Measurements from ENCODE around the gene CPHXL.

CPHXL gene

GRCh38 chr16:75762746-75763145, 36.5 kb upstream of the CPHXL start:
- TF ChIP-seq ELF4 (IDR thresholded peaks at IDR 0.05) (no peak), FOXA1 (IDR thresholded peaks at IDR 0.05) (no peak), FOXK2 (IDR thresholded peaks at IDR 0.05) (no peak), FOXM1 (IDR thresholded peaks at IDR 0.05; ENCODE audit: borderline replicate concordance) (no peak), BHLHE40 (IDR thresholded peaks at IDR 0.05; ENCODE audit: borderline replicate concordance) (no peak), NFRKB (IDR thresholded peaks at IDR 0.05) (no peak)
- no peak for DNase-seq (ENCODE audit: extremely low spot score)
- POLR2A ChIA-PET = no interaction called here
- CTCF ChIA-PET = no interaction called here

- no peak for DNase-seq (ENCODE audit: extremely low spot score)
Measured at GRCh38 chr16:75761108-75761507, 34.8 kb upstream of the CPHXL start.

GRCh38 chr16:75760018-75760519, 33.8 kb upstream of the CPHXL start:
- TF ChIP-seq FOXA1 (IDR thresholded peaks at IDR 0.05) = no peak
- TF ChIP-seq SUZ12 (IDR thresholded peaks at IDR 0.05) = no peak
- no peak for TF ChIP-seq ARNT (IDR thresholded peaks at IDR 0.05)
- CTCF ChIA-PET = no interaction called here
- DNase-seq (ENCODE audit: extremely low spot score) = no peak
- POLR2A ChIA-PET = no interaction called here

More at GRCh38 chr16:75761108-75761507, 34.8 kb upstream of the CPHXL start:
- CTCF ChIA-PET = no interaction called here
- TF ChIP-seq, protein P1, sequence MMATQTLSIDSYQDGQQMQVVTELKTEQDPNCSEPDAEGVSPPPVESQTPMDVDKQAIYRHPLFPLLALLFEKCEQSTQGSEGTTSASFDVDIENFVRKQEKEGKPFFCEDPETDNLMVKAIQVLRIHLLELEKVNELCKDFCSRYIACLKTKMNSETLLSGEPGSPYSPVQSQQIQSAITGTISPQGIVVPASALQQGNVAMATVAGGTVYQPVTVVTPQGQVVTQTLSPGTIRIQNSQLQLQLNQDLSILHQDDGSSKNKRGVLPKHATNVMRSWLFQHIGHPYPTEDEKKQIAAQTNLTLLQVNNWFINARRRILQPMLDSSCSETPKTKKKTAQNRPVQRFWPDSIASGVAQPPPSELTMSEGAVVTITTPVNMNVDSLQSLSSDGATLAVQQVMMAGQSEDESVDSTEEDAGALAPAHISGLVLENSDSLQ (IDR thresholded peaks at IDR 0.05) = no peak
- TF ChIP-seq SUZ12 (IDR thresholded peaks at IDR 0.05) (no peak), ARNT (IDR thresholded peaks at IDR 0.05) (no peak), FOXA1 (IDR thresholded peaks at IDR 0.05) (no peak), TARDBP (IDR thresholded peaks at IDR 0.05) (no peak), SP1 (IDR thresholded peaks at IDR 0.05) (no peak), L3MBTL2 (conservative IDR thresholded peaks at IDR 0.05) (no peak), LEF1 (IDR thresholded peaks at IDR 0.05; ENCODE audit: borderline replicate concordance) (no peak), ELF4 (IDR thresholded peaks at IDR 0.05) (no peak), NFRKB (IDR thresholded peaks at IDR 0.05) (no peak), ZNF384 (IDR thresholded peaks at IDR 0.05) (no peak), HDGF (IDR thresholded peaks at IDR 0.05; ENCODE audit: borderline replicate concordance) (no peak)
- POLR2A ChIA-PET = no interaction called here

DNA sequence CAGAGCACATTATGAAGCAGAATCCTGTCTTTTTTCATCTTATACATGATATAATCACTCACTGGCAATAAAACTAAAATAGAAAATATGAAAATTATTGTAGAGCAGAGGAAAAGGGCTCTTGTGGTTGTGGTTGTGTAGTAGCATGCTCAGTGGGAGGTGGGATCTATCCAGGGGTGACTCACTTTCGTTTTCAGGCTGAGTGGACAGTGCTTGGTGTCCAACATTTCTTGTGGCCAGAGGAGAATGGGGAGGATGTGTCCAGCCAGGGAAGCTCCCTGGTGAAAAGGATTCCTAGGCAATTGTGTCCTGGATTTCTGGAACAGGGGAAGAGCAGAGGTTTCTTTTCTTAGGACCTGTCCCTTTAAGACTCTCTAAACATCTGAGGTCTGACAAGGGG, 31.9 kb upstream of the CPHXL start:
- no peak for TF ChIP-seq L3MBTL2 (conservative IDR thresholded peaks at IDR 0.05)
- no peak for TF ChIP-seq FOXA1 (IDR thresholded peaks at IDR 0.05)
- TF ChIP-seq LEF1 (IDR thresholded peaks at IDR 0.05; ENCODE audit: borderline replicate concordance) = no peak
- TF ChIP-seq CTBP1 (IDR thresholded peaks at IDR 0.05; ENCODE audit: borderline replicate concordance) = no peak
- TF ChIP-seq ELF4 (IDR thresholded peaks at IDR 0.05) = no peak
- TF ChIP-seq FOXM1 (IDR thresholded peaks at IDR 0.05; ENCODE audit: borderline replicate concordance) = no peak
- TF ChIP-seq SUZ12 (IDR thresholded peaks at IDR 0.05) = no peak
- TF ChIP-seq NFRKB (IDR thresholded peaks at IDR 0.05) = no peak
- TF ChIP-seq, protein P1 (IDR thresholded peaks at IDR 0.05) = no peak
- no peak for TF ChIP-seq HDGF (IDR thresholded peaks at IDR 0.05; ENCODE audit: borderline replicate concordance)
- TF ChIP-seq ZNF384 (IDR thresholded peaks at IDR 0.05) = no peak
- no peak for TF ChIP-seq FOXK2 (IDR thresholded peaks at IDR 0.05)
- TF ChIP-seq SP1 (IDR thresholded peaks at IDR 0.05) = no peak
- TF ChIP-seq ARNT (IDR thresholded peaks at IDR 0.05) = no peak
- TF ChIP-seq TARDBP (IDR thresholded peaks at IDR 0.05) = no peak
- TF ChIP-seq BHLHE40 (IDR thresholded peaks at IDR 0.05; ENCODE audit: borderline replicate concordance) = no peak
- DNase-seq (ENCODE audit: extremely low spot score) = no peak
- POLR2A ChIA-PET = no interaction called here
- CTCF ChIA-PET = no interaction called here

- ChIA-PET CTCF (no interaction called here), POLR2A (no interaction called here)
- no peak for DNase-seq (ENCODE audit: extremely low spot score)
- TF ChIP-seq FOXM1 (IDR thresholded peaks at IDR 0.05; ENCODE audit: borderline replicate concordance) = no peak
- TF ChIP-seq SUZ12 (IDR thresholded peaks at IDR 0.05) = no peak
- no peak for TF ChIP-seq L3MBTL2 (conservative IDR thresholded peaks at IDR 0.05)
- no peak for TF ChIP-seq FOXA1 (IDR thresholded peaks at IDR 0.05)
- TF ChIP-seq ARNT (IDR thresholded peaks at IDR 0.05) = no peak
- no peak for TF ChIP-seq LEF1 (IDR thresholded peaks at IDR 0.05; ENCODE audit: borderline replicate concordance)
- TF ChIP-seq BHLHE40 (IDR thresholded peaks at IDR 0.05; ENCODE audit: borderline replicate concordance) = no peak
- no peak for TF ChIP-seq NFRKB (IDR thresholded peaks at IDR 0.05)
- TF ChIP-seq FOXK2 (IDR thresholded peaks at IDR 0.05) = no peak
- TF ChIP-seq TARDBP (IDR thresholded peaks at IDR 0.05) = no peak
- TF ChIP-seq SP1 (IDR thresholded peaks at IDR 0.05) = no peak
- TF ChIP-seq, protein P1 (IDR thresholded peaks at IDR 0.05) = no peak
- TF ChIP-seq HDGF (IDR thresholded peaks at IDR 0.05; ENCODE audit: borderline replicate concordance) = no peak
- no peak for TF ChIP-seq CTBP1 (IDR thresholded peaks at IDR 0.05; ENCODE audit: borderline replicate concordance)
Measured at GRCh38 chr16:75754141-75754540, 27.9 kb upstream of the CPHXL start.

DNA sequence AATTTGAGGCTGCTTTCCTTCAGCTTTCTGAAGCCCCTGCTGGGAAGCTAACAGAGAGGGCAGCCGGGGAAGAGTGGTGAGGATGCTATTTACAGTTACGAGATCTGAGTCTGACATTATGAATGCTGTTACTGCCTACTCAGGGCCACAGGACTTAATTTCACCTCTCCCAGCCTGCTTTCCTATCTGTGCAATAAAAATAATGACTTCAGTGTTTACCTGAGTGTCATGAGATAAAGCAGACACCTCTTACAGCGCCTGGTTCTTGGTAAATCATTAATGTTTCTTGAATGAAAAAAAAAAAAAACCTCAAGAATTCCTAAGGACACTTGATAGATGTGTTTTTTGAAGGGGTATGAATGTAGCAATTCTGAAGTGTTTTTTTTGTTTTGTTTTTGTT, 24.2 kb upstream of the CPHXL start:
- no peak for DNase-seq (ENCODE audit: extremely low spot score)
- CTCF ChIA-PET = no interaction called here
- POLR2A ChIA-PET = interaction anchor here (0.6 kb wide), 1 partner anchor 1415 kb away, joined by 3 read pairs; no protein-coding TSS in a partner anchor
- no peak for TF ChIP-seq FOXA1 (IDR thresholded peaks at IDR 0.05)
- TF ChIP-seq ELF4 (IDR thresholded peaks at IDR 0.05) = no peak

DNA sequence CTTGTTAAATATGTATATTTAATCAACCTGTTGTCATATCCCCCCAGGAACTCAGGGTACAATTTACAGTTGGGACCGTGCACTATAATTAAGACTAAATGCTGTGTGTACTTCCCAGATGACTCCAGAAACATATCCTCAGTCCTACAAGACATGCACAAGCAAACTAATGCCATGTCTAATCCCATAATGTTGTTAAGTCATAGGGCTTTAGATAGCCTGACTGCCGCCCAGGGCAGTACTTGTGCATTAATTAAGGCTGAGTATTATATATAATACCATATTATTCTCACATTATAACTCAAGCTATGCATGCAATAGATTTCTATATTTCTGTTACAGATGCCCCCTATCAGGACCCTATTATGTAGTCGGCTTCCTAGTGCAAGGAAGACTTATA, 20.1 kb upstream of the CPHXL start:
- DNase-seq (ENCODE audit: extremely low spot score) = no peak
- ChIA-PET CTCF (no interaction called here), POLR2A (no interaction called here)

More for the DNA sequence above, 20.1 kb upstream of the CPHXL start:
- no peak for TF ChIP-seq FOXA1 (IDR thresholded peaks at IDR 0.05)
- TF ChIP-seq LEF1 (IDR thresholded peaks at IDR 0.05; ENCODE audit: borderline replicate concordance) = no peak
- no peak for TF ChIP-seq CTBP1 (IDR thresholded peaks at IDR 0.05; ENCODE audit: borderline replicate concordance)
- TF ChIP-seq HDGF (IDR thresholded peaks at IDR 0.05; ENCODE audit: borderline replicate concordance) = no peak
- TF ChIP-seq BHLHE40 (IDR thresholded peaks at IDR 0.05; ENCODE audit: borderline replicate concordance) = no peak
- TF ChIP-seq FOXM1 (IDR thresholded peaks at IDR 0.05; ENCODE audit: borderline replicate concordance) = no peak
- no peak for TF ChIP-seq ARNT (IDR thresholded peaks at IDR 0.05)
- no peak for TF ChIP-seq FOXK2 (IDR thresholded peaks at IDR 0.05)
- TF ChIP-seq, protein P1 (IDR thresholded peaks at IDR 0.05) = no peak
- TF ChIP-seq L3MBTL2 (conservative IDR thresholded peaks at IDR 0.05) = no peak
- no peak for TF ChIP-seq TARDBP (IDR thresholded peaks at IDR 0.05)
- no peak for TF ChIP-seq ELF4 (IDR thresholded peaks at IDR 0.05)
- TF ChIP-seq ZNF384 (IDR thresholded peaks at IDR 0.05) = no peak
- TF ChIP-seq SP1 (IDR thresholded peaks at IDR 0.05) = no peak
